RWPE2 (cell line): ENCODE data around the gene UNCX.

Source experiments
- ATAC-seq: fragments of 200-7000 bp; cut with Tn5 transposase; 3 replicates; pipeline ENCODE4 v1.9.1; 2021; ENCODE audit warnings: low read depth
- DNase-seq: peaks from one replicate; pipeline ENCODE4 v3.0.0-alpha.2; 2020; ENCODE audit warnings: low spot score
- H3K27ac ChIP-seq: fragments of 450-650 bp; 2 replicates; pipeline ENCODE4 v1.5.1; 2017; ENCODE audit warnings: mild to moderate bottlenecking; ENCODE audit not compliant: poor library complexity, severe bottlenecking
- H3K27me3 ChIP-seq: fragments of 250-450 bp; sonication (Bioruptor Pico); 2 replicates; pipeline ENCODE4 v1.5.1; 2021; ENCODE audit warnings: mild to moderate bottlenecking, moderate library complexity; ENCODE audit not compliant: insufficient read depth, poor library complexity, severe bottlenecking
- H3K36me3 ChIP-seq: fragments of 250-450 bp; sonication (Bioruptor Pico); 2 replicates; pipeline ENCODE4 v1.5.1; 2020; ENCODE audit warnings: low read depth, mild to moderate bottlenecking, moderate library complexity
- H3K4me1 ChIP-seq: fragments of 250-450 bp; sonication (Bioruptor Pico); 2 replicates; pipeline ENCODE4 v1.5.1; 2021; ENCODE audit warnings: mild to moderate bottlenecking, moderate library complexity; ENCODE audit not compliant: insufficient read depth, poor library complexity, severe bottlenecking
- H3K4me3 ChIP-seq: fragments of 250-450 bp; sonication (Bioruptor Pico); 2 replicates; pipeline ENCODE4 v1.5.1; 2021; ENCODE audit warnings: mild to moderate bottlenecking, moderate library complexity; ENCODE audit not compliant: severe bottlenecking
- H3K9me3 ChIP-seq: fragments of 250-450 bp; sonication (Bioruptor Pico); 2 replicates; pipeline ENCODE4 v1.5.1; 2021; ENCODE audit warnings: mild to moderate bottlenecking, moderate library complexity; ENCODE audit not compliant: severe bottlenecking
- TF ChIP-seq, protein P1 (sequence below): fragments of 450-650 bp; IDR thresholded peaks from one replicate; pipeline ENCODE4 v1.5.1; 2017; ENCODE audit warnings: mild to moderate bottlenecking, moderate library complexity; ENCODE audit not compliant: poor library complexity, severe bottlenecking

The UNCX gene

GRCh38 chr7:1214516-1214915 is 18.2 kb upstream of the UNCX start:
- peaks cover 68% of the 10 kb centered on the region for H3K27me3 ChIP-seq
- no peaks in the 10 kb centered on the region for H3K9me3 ChIP-seq
- no peak for DNase-seq
- H3K4me1 ChIP-seq: no peaks in the 10 kb centered on the region
- TF ChIP-seq, protein P1, sequence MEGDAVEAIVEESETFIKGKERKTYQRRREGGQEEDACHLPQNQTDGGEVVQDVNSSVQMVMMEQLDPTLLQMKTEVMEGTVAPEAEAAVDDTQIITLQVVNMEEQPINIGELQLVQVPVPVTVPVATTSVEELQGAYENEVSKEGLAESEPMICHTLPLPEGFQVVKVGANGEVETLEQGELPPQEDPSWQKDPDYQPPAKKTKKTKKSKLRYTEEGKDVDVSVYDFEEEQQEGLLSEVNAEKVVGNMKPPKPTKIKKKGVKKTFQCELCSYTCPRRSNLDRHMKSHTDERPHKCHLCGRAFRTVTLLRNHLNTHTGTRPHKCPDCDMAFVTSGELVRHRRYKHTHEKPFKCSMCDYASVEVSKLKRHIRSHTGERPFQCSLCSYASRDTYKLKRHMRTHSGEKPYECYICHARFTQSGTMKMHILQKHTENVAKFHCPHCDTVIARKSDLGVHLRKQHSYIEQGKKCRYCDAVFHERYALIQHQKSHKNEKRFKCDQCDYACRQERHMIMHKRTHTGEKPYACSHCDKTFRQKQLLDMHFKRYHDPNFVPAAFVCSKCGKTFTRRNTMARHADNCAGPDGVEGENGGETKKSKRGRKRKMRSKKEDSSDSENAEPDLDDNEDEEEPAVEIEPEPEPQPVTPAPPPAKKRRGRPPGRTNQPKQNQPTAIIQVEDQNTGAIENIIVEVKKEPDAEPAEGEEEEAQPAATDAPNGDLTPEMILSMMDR: no peak
- H3K36me3 ChIP-seq: no peaks in the 10 kb centered on the region
- no peak overlapping the region for H3K4me3 ChIP-seq
- no peak overlapping the region for H3K27ac ChIP-seq
- no peak for ATAC-seq

GRCh38 chr7:1218541-1219165 is 14.0 kb upstream of the UNCX start:
- H3K36me3 ChIP-seq: no peaks in the 10 kb centered on the region
- DNase-seq: no peak
- no peak overlapping the region for H3K4me3 ChIP-seq
- no peaks in the 10 kb centered on the region for H3K4me1 ChIP-seq
- peaks cover 65% of the 10 kb centered on the region for H3K27me3 ChIP-seq
- no peak overlapping the region for H3K27ac ChIP-seq
- no peak for ATAC-seq
- TF ChIP-seq, protein P1: no peak
- H3K9me3 ChIP-seq: no peaks in the 10 kb centered on the region

GRCh38 chr7:1219498-1219897 is 13.2 kb upstream of the UNCX start:
- H3K4me1 ChIP-seq: no peaks in the 10 kb centered on the region
- no peaks in the 10 kb centered on the region for H3K9me3 ChIP-seq
- no peak overlapping the region for H3K27ac ChIP-seq
- TF ChIP-seq, protein P1: no peak
- no peak for DNase-seq
- peaks cover 67% of the 10 kb centered on the region for H3K27me3 ChIP-seq
- H3K4me3 ChIP-seq: no peak overlapping the region
- ATAC-seq: no peak
- no peaks in the 10 kb centered on the region for H3K36me3 ChIP-seq

DNA sequence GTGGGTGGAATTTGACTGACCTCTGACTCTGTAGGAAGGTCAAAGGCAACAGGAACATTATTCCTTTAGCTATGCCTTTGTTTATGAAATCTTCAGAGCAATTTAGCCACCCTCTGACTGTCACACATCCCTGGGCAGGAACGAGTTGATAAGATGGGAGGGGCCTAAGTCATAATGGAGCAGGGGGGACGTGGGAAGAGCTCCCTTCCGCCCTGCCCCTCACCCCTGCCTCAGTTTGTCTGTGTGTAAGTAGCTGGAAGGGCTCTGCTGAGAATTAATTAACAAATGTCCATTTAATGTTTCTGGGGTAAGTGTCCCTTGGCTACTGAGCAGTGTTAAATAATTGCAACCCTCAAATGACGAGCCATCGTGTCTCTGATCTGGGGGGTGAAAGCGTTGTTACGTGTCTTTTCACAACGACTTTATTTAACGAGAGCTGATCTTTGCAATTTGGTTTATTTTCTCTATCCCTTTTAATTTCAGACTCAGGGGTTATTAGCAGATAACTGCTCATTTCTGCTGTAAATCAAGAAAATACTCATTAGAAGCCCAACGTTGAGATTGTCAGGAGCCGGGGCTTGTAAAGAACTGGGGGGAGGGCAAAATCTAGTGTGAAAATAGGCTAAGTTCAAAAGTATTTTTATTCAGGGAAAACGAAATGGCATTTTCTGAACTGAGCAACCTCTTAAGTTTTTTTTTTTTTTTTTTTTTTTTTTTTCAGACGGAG is 12.5 kb upstream of the UNCX start:
- TF ChIP-seq, protein P1: no peak
- DNase-seq: no peak
- Histone ChIP-seq H3K27me3 (peaks cover 66% of the 10 kb centered on the region), H3K4me1 (no peaks in the 10 kb centered on the region), H3K36me3 (no peaks in the 10 kb centered on the region), H3K4me3 (no peak overlapping the region), H3K27ac (no peak overlapping the region), H3K9me3 (no peaks in the 10 kb centered on the region)
- ATAC-seq: no peak
